Measurements from ENCODE around the gene PFKP.
A peak's percentile ranks its signal among the peaks of the same experiment; 100 is the strongest.

PFKP gene

GRCh38 chr10:3067118-3067858, at the start of gene PFKP:
Gene PFKP (plus strand): TSS chr10:3067548. CDS start chr10:3067596, 48 bp downstream.
- DNase-seq (ENCODE audit: low read depth), result no peak

- DNase-seq (ENCODE audit: low read depth), result no peak
Measured at GRCh38 chr10:3018247-3018646, 49.1 kb upstream of the PFKP start.

- no peak for DNase-seq (ENCODE audit: low read depth)
Measured at GRCh38 chr10:3020311-3020710, 47.0 kb upstream of the PFKP start.

GRCh38 chr10:3020881-3021280, 46.5 kb upstream of the PFKP start:
- no peak for DNase-seq (ENCODE audit: low read depth)

- DNase-seq (ENCODE audit: low read depth), result no peak
Measured at GRCh38 chr10:3022027-3022426, 45.3 kb upstream of the PFKP start.

- no peak for DNase-seq (ENCODE audit: low read depth)
Measured at GRCh38 chr10:3023892-3024291, 43.5 kb upstream of the PFKP start.

GRCh38 chr10:3025026-3025683, 42.2 kb upstream of the PFKP start:
- DNase-seq (ENCODE audit: low read depth), result no peak

GRCh38 chr10:3027866-3028265, 39.5 kb upstream of the PFKP start:
- no peak for DNase-seq (ENCODE audit: low read depth)

- DNase-seq (ENCODE audit: low read depth), result no peak
Measured at GRCh38 chr10:3028441-3028840, 38.9 kb upstream of the PFKP start.

GRCh38 chr10:3030765-3031164, 36.6 kb upstream of the PFKP start:
- DNase-seq (ENCODE audit: low read depth), result no peak

- DNase-seq (ENCODE audit: low read depth), result no peak
Measured at GRCh38 chr10:3031490-3031889, 35.9 kb upstream of the PFKP start.

GRCh38 chr10:3033925-3034324, 33.4 kb upstream of the PFKP start:
- no peak for DNase-seq (ENCODE audit: low read depth)

- DNase-seq (ENCODE audit: low read depth), result no peak
Measured at GRCh38 chr10:3034616-3035015, 32.7 kb upstream of the PFKP start.

- no peak for DNase-seq (ENCODE audit: low read depth)
Measured at GRCh38 chr10:3036155-3037021, 31.0 kb upstream of the PFKP start.

GRCh38 chr10:3037182-3037581, 30.2 kb upstream of the PFKP start:
- DNase-seq (ENCODE audit: low read depth), result no peak

GRCh38 chr10:3040069-3040468, 27.3 kb upstream of the PFKP start:
- no peak for DNase-seq (ENCODE audit: low read depth)

- no peak for DNase-seq (ENCODE audit: low read depth)
Measured at GRCh38 chr10:3042589-3042988, 24.8 kb upstream of the PFKP start.

- DNase-seq (ENCODE audit: low read depth), result peak; percentile 46
Measured at GRCh38 chr10:3043512-3044368, 23.6 kb upstream of the PFKP start.

GRCh38 chr10:3045471-3046209, 21.7 kb upstream of the PFKP start:
- DNase-seq (ENCODE audit: low read depth), result peak; percentile 42

- no peak for DNase-seq (ENCODE audit: low read depth)
Measured at GRCh38 chr10:3046210-3046779, 21.1 kb upstream of the PFKP start.
